ENCODE data around the gene REXO5. TPM values are rescaled to one million over a fixed set of nuclear protein-coding genes. Genes with fewer than 3 reads are reported as not detected.

Gene REXO5
- total RNA-seq, 1 experiment from 2014 or later, result 26.2 TPM

GRCh38 chr16:20811889-20812439, 5.6 kb downstream of the REXO5 start:
- DNase-seq (ENCODE audit: low read depth in 1 of 2, low spot score in 2 of 2), result no peak
- Histone ChIP-seq H3K4me3 (no peak overlapping the region), H3K9me3 (replicated peaks) (no peaks in the 10 kb centered on the region), H3K4me1 (replicated peaks) (0 out of 2 replicates have a peak, but pooled peaks cover 3% of the 10 kb centered on the region), H3K27me3 (replicated peaks) (no peaks in the 10 kb centered on the region), H3K27ac (no peak overlapping the region), H3K36me3 (peaks cover 43% of the 10 kb centered on the region)

GRCh38 chr16:20812510-20812909, 6.2 kb downstream of the REXO5 start:
- DNase-seq (ENCODE audit: low read depth in 1 of 2, low spot score in 2 of 2), result no peak
- peaks cover 46% of the 10 kb centered on the region for H3K36me3 ChIP-seq
- H3K9me3 ChIP-seq (replicated peaks), result no peaks in the 10 kb centered on the region
- no peak overlapping the region for H3K27ac ChIP-seq
- H3K4me1 ChIP-seq (replicated peaks), result 0 out of 2 replicates have a peak, but pooled peaks cover 3% of the 10 kb centered on the region
- H3K27me3 ChIP-seq (replicated peaks), result no peaks in the 10 kb centered on the region
- H3K4me3 ChIP-seq, result no peak overlapping the region

GRCh38 chr16:20814784-20815183, 8.5 kb downstream of the REXO5 start:
- Histone ChIP-seq H3K4me3 (no peak overlapping the region), H3K36me3 (peaks cover 63% of the 10 kb centered on the region), H3K27me3 (replicated peaks) (no peaks in the 10 kb centered on the region), H3K9me3 (replicated peaks) (no peaks in the 10 kb centered on the region), H3K4me1 (replicated peaks) (no peaks in the 10 kb centered on the region), H3K27ac (no peak overlapping the region)
- no peak for DNase-seq (ENCODE audit: low read depth in 1 of 2, low spot score in 2 of 2)

- Histone ChIP-seq H3K36me3 (peaks cover 88% of the 10 kb centered on the region), H3K9me3 (replicated peaks) (no peaks in the 10 kb centered on the region), H3K4me3 (no peak overlapping the region), H3K4me1 (replicated peaks) (no peaks in the 10 kb centered on the region), H3K27me3 (replicated peaks) (no peaks in the 10 kb centered on the region), H3K27ac (no peak overlapping the region)
- no peak for DNase-seq (ENCODE audit: low read depth in 1 of 2, low spot score in 2 of 2)
Observed at GRCh38 chr16:20818929-20819585, 12.7 kb downstream of the REXO5 start.

GRCh38 chr16:20821682-20822081, 15.4 kb downstream of the REXO5 start:
- Histone ChIP-seq H3K36me3 (peaks cover 86% of the 10 kb centered on the region), H3K9me3 (replicated peaks) (no peaks in the 10 kb centered on the region), H3K4me3 (no peak overlapping the region), H3K27ac (no peak overlapping the region), H3K4me1 (replicated peaks) (no peaks in the 10 kb centered on the region), H3K27me3 (replicated peaks) (no peaks in the 10 kb centered on the region)
- DNase-seq (ENCODE audit: low read depth in 1 of 2, low spot score in 2 of 2), result no peak

- H3K4me1 ChIP-seq (replicated peaks), result no peaks in the 10 kb centered on the region
- H3K9me3 ChIP-seq (replicated peaks), result no peaks in the 10 kb centered on the region
- no peak for DNase-seq (ENCODE audit: low read depth in 1 of 2, low spot score in 2 of 2)
- H3K27me3 ChIP-seq (replicated peaks), result no peaks in the 10 kb centered on the region
- no peak overlapping the region for H3K4me3 ChIP-seq
- peaks cover 84% of the 10 kb centered on the region for H3K36me3 ChIP-seq
- H3K27ac ChIP-seq, result no peak overlapping the region
Observed at GRCh38 chr16:20822521-20823325, 16.4 kb downstream of the REXO5 start.

GRCh38 chr16:20826039-20826566, 19.8 kb downstream of the REXO5 start:
- Histone ChIP-seq H3K27me3 (replicated peaks) (no peaks in the 10 kb centered on the region), H3K4me3 (no peak overlapping the region), H3K9me3 (replicated peaks) (no peaks in the 10 kb centered on the region), H3K36me3 (peaks cover 84% of the 10 kb centered on the region), H3K4me1 (replicated peaks) (no peaks in the 10 kb centered on the region), H3K27ac (no peak overlapping the region)
- no peak for DNase-seq (ENCODE audit: low read depth in 1 of 2, low spot score in 2 of 2)

GRCh38 chr16:20829536-20829935, 23.2 kb downstream of the REXO5 start:
- no peak overlapping the region for H3K4me3 ChIP-seq
- H3K27ac ChIP-seq, result no peak overlapping the region
- no peaks in the 10 kb centered on the region for H3K9me3 ChIP-seq (replicated peaks)
- H3K27me3 ChIP-seq (replicated peaks), result no peaks in the 10 kb centered on the region
- DNase-seq (ENCODE audit: low read depth in 1 of 2, low spot score in 2 of 2), result no peak
- no peaks in the 10 kb centered on the region for H3K4me1 ChIP-seq (replicated peaks)
- H3K36me3 ChIP-seq, result peaks cover 80% of the 10 kb centered on the region

- no peaks in the 10 kb centered on the region for H3K4me1 ChIP-seq (replicated peaks)
- H3K36me3 ChIP-seq, result peaks cover 81% of the 10 kb centered on the region
- no peaks in the 10 kb centered on the region for H3K9me3 ChIP-seq (replicated peaks)
- H3K27ac ChIP-seq, result no peak overlapping the region
- H3K4me3 ChIP-seq, result no peak overlapping the region
- no peaks in the 10 kb centered on the region for H3K27me3 ChIP-seq (replicated peaks)
- no peak for DNase-seq (ENCODE audit: low read depth in 1 of 2, low spot score in 2 of 2)
Observed at GRCh38 chr16:20830372-20830771, 24.0 kb downstream of the REXO5 start.

GRCh38 chr16:20833086-20833485, 26.8 kb downstream of the REXO5 start:
- H3K36me3 ChIP-seq, result peaks cover 82% of the 10 kb centered on the region

GRCh38 chr16:20838240-20838639, 31.9 kb downstream of the REXO5 start:
- Histone ChIP-seq H3K36me3 (peaks cover 81% of the 10 kb centered on the region), H3K27me3 (replicated peaks) (no peaks in the 10 kb centered on the region; the same call in 1 of the 2 replicates)
- no peak for DNase-seq (ENCODE audit: low read depth in 1 of 2, low spot score in 2 of 2)

More at GRCh38 chr16:20833086-20833485, 26.8 kb downstream of the REXO5 start:
- no peak overlapping the region for H3K4me3 ChIP-seq
- H3K27me3 ChIP-seq (replicated peaks), result no peaks in the 10 kb centered on the region; the same call in 1 of the 2 replicates
- no peaks in the 10 kb centered on the region for H3K9me3 ChIP-seq (replicated peaks)
- no peak for DNase-seq (ENCODE audit: low read depth in 1 of 2, low spot score in 2 of 2)
- H3K27ac ChIP-seq, result no peak overlapping the region
- H3K4me1 ChIP-seq (replicated peaks), result no peaks in the 10 kb centered on the region

GRCh38 chr16:20839504-20839903, 33.2 kb downstream of the REXO5 start:
- no peaks in the 10 kb centered on the region for H3K4me1 ChIP-seq (replicated peaks)
- H3K9me3 ChIP-seq (replicated peaks), result no peaks in the 10 kb centered on the region
- peaks cover 82% of the 10 kb centered on the region for H3K36me3 ChIP-seq
- no peak for DNase-seq (ENCODE audit: low read depth in 1 of 2, low spot score in 2 of 2)
- H3K27ac ChIP-seq, result no peak overlapping the region
- no peak overlapping the region for H3K4me3 ChIP-seq
- no peaks in the 10 kb centered on the region; the same call in 1 of the 2 replicates for H3K27me3 ChIP-seq (replicated peaks)

More at GRCh38 chr16:20838240-20838639, 31.9 kb downstream of the REXO5 start:
- H3K27ac ChIP-seq, result no peak overlapping the region
- no peaks in the 10 kb centered on the region for H3K4me1 ChIP-seq (replicated peaks)
- no peaks in the 10 kb centered on the region for H3K9me3 ChIP-seq (replicated peaks)
- H3K4me3 ChIP-seq, result no peak overlapping the region

- no peak overlapping the region for H3K27ac ChIP-seq
- no peak overlapping the region for H3K4me3 ChIP-seq
- no peak for DNase-seq (ENCODE audit: low read depth in 1 of 2, low spot score in 2 of 2)
- H3K27me3 ChIP-seq (replicated peaks), result no peaks in the 10 kb centered on the region
- no peaks in the 10 kb centered on the region for H3K9me3 ChIP-seq (replicated peaks)
- peaks cover 79% of the 10 kb centered on the region for H3K36me3 ChIP-seq
- no peaks in the 10 kb centered on the region for H3K4me1 ChIP-seq (replicated peaks)
Observed at GRCh38 chr16:20844054-20844453, 37.7 kb downstream of the REXO5 start.

GRCh38 chr16:20844588-20844987, 38.3 kb downstream of the REXO5 start:
- DNase-seq (ENCODE audit: low read depth in 1 of 2, low spot score in 2 of 2), result no peak

More at GRCh38 chr16:20844588-20844987, 38.3 kb downstream of the REXO5 start:
- H3K27ac ChIP-seq, result no peak overlapping the region
- H3K9me3 ChIP-seq (replicated peaks), result no peaks in the 10 kb centered on the region
- no peak overlapping the region for H3K4me3 ChIP-seq
- H3K4me1 ChIP-seq (replicated peaks), result no peaks in the 10 kb centered on the region
- no peaks in the 10 kb centered on the region for H3K27me3 ChIP-seq (replicated peaks)
- peaks cover 81% of the 10 kb centered on the region for H3K36me3 ChIP-seq
